Stimulated activated CD8-positive, alpha-beta memory T cell treated with anti-CD3 and anti-CD28 coated beads, Interleukin-12 subunit alpha, Interleukin-12 subunit beta, amount 100 ng/mL, for 24 hours (primary cell): ENCODE measurements around the gene DIS3L2.
"Not testable (repeated sequence)": the region's sequence is repeated elsewhere in the genome, so short reads cannot be mapped to it uniquely, and the experiment has no call there.

Experiments used
- DNase-seq: peaks from one replicate; pipeline ENCODE4 v3.0.0-alpha.2; 2020; ENCODE audit errors: extremely low read depth

Gene DIS3L2

DNA sequence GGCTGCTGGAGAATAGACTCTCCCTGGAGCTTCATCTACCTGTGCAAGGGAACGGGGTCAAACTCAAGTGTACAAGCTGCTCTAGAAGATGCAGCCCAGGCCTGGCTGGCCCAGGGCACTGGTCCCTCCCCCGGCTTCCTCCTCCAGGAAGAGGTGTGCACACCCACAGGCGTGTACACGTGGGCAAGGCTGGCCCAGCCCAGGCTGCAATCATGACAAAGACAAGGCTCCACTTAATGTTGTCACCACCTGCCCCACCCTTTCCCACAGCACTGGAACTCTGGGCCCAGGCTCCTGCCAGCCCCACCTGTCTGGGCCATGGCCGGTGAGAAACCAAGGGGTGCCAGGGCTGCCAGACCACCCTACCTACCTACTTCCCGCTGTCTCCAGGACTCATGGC is 387.4 kb downstream of the DIS3L2 start:
- DNase-seq = no peak

GRCh38 chr2:232349546-232349945 is 388.0 kb downstream of the DIS3L2 start:
- DNase-seq = no peak

DNA sequence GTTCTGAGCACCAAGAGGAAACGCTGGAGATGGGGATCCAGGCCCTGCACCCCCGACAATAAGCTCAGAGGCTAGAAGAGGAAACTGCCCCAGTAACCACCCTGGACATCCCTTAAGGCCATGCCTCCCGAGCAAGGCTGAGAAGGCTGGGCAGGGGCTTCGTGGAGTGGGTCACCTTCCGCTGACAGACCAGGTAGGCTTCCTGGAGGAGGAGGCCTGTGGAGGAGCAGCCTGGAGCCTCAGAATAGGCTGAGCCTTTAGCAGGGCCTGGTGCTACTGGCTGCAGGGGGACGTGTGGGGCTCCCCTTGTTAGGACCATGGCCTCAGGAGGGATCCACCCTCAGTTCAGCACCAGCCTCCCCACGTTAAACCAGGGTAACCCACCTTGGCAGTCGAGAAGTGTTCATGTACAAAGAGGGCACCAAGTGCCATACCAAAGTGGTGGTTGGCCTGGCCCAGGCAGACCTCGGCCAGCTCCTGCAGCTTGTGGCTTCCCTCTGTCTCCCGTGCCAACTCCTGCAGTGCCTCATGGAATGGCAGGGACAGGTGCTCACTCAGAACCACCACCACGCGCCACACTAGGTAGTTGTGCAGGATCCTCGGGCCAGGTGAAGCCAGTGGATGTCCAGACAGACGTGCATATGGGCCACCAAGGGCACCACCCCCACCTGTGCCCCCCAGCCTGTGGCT is 388.6 kb downstream of the DIS3L2 start:
- DNase-seq = no peak

DNA sequence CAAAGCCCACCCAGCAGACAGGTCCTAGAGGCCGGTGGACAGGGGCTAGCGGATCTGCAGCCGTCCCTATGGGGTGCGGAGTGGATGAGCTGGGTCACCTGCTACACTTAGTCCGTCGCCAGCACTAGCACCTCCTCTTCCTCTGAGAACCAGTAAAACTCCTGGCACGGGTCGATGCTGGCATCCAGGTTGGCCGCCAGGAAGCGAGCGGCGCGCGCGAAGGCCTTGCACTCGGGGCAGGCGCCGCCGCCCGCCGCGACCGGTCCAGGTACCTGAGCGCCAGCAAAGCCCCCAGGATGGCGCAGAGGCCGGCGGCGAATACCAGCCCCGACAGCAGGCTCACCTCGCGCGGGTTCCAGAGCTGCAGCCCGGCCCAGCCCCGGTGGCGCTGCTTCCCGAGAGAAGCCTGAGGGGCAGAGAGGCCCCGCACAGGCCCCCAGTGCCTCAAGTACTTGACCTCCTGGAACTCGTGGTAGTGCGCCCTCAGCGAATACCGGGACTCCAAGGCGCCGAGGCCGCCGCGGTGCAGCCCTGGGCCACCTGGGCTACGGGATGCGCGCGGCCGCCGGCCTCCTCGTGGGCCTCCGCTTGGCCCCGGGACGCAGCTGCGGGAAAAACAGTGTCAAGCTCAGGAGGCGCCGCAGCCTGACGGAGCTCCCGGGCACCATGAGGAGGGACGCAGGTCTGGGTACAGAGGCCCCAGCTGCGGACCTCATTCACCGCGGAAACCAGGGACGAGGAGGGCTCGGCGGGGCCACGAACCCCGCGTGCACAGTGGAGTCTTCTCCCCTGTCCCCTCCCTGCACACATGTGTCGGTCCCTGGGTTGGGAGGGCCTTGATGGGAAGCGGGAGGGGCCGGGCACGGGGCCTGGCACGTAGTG is 389.5 kb downstream of the DIS3L2 start:
- DNase-seq = no peak

DNA sequence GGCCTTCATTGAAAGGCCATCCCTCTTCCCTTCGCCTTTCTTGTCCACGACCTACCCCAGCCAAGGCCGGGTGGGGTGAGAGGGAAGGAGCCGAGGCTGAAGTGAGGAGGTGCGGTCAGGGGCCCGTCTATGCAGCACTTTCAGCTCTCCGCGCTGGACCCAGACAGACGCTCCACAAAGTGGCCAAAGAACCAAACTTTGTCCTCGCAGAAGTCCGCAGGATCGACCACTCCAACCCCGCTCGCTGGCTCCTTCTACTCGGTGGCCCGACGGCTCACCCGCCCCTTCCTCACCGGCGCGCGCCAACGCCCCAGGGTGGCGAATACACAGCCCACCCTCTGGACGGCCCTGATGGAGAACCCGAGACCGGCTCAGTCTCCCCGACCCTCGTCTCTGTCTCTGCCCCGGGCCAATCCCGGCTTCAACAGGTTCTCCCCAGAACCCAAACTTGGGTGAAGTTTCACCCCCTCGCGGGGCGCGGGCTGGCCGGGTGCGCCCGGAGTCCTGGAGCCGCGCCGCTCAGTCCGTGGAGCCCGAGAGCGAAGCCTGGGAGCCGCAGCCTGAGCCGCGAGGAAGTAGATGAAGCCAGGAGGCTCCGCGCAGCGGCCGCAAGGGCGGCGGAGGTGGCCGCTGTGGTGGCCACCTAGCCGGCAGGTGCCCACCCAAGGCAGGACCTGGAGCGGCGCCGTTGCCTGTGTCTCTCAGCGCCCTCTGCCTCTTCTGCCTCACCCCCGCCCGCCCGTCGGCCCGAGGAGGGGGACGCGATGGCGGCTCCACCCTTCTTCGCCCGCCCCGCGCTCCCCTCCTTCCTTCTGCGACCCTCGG is 390.4 kb downstream of the DIS3L2 start:
- DNase-seq = no peak

- DNase-seq = no peak
Measured at GRCh38 chr2:232352511-232353091, 391.1 kb downstream of the DIS3L2 start.

DNA sequence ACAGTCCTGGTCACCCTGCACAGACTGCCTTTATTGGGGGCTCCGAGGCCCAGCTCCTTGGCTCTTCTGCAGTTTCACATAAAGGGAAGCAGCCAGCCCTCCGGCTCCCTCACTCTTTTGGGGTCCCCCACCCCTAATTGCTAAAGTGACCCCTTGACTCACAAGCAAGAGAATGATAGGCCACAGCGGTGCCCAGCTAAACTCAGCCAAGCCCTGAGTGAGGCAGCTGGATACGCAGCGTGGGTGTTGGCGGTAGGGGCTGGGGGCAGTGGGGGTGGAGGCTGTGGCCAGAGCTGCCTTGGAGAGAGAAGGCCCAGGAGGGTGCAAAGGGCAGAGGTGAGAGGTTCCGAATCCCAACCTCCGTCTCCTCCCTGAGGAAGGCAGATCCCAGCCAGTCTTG is 391.6 kb downstream of the DIS3L2 start:
- DNase-seq = no peak

- DNase-seq = no peak
Measured at GRCh38 chr2:232353660-232354059, 392.1 kb downstream of the DIS3L2 start.

- no peak for DNase-seq
Measured at GRCh38 chr2:232354069-232354468, 392.6 kb downstream of the DIS3L2 start.

DNA sequence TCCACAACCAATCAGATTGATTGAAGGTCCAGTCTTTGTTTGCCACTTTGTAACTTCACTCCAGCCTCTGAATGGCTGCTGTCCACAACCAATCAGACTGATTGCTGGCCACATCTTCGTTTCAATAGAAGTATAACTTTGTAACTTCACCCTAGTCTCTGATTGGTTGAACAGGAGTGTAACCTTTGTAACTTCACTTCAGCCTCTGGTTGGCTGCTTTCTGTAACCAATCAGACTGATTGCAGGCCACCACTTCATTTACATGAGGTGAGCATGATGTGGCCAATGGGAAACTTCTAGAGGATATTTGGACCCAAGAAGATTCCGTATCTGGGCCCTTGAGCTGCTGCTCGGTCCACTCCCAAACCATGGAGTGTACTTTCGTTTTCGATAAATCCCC is 400.1 kb downstream of the DIS3L2 start:
- DNase-seq = no peak

- no peak for DNase-seq
Measured at GRCh38 chr2:232362174-232362900, 400.8 kb downstream of the DIS3L2 start.

DNA sequence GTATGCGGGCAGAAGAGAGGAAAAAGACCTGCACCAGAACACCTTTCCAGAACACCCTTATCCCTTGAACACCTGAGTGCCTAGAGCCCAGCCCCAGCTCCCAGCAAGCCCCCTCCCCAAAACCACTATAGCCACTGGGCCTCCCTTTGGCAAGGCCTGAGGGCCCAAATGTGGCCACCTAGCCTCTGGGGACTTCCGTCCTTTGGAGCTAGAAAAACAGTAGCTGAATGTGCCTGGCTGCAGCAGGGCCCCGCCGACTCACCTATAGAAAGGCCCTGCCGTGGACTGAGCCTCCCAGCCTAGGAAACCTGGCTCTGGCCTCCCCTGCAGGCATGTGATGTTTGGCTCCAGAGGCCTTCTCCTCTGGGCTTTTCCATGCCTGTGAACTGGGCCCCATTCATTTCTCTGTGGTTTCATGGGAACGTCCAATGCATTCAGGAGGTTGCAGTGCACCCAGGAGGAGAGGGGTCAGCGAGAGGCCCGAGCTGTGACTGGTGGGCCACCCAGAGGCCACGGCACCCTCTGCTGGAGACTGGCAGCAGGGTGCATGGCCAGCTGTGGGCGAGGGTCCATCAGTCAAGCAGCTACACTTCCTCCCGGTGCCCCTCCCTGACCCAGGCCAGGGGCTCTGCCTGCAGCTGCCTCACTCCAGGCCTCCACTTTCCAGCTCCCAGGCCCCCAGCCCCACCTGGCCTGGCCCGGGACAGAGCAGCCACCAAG is 401.7 kb downstream of the DIS3L2 start:
- not testable (repeated sequence) for DNase-seq

GRCh38 chr2:232363784-232364615 is 402.5 kb downstream of the DIS3L2 start:
- DNase-seq = no peak

GRCh38 chr2:232364806-232365594 is 403.5 kb downstream of the DIS3L2 start:
- DNase-seq = not testable (repeated sequence)

- DNase-seq = no peak
Measured at GRCh38 chr2:232365621-232366321, 404.3 kb downstream of the DIS3L2 start.

DNA sequence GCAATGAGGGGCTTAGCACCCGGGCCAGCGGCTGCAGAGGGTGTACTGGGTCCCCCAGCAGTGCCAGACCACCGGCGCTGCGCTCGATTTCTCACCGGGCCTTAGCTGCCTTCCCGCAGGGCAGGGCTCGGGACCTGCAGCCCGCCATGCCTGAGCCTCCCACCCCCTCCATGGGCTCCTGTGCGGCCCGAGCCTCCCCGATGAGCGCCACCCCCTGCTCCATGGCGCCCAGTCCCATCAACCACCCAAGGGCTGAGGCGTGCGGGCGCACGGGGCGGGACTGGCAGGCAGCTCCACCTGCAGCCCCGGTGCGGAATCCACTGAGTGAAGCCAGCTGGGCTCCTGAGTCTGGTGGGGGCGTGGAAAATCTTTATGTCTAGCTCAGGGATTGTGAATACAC is 404.9 kb downstream of the DIS3L2 start:
- not testable (repeated sequence) for DNase-seq

DNA sequence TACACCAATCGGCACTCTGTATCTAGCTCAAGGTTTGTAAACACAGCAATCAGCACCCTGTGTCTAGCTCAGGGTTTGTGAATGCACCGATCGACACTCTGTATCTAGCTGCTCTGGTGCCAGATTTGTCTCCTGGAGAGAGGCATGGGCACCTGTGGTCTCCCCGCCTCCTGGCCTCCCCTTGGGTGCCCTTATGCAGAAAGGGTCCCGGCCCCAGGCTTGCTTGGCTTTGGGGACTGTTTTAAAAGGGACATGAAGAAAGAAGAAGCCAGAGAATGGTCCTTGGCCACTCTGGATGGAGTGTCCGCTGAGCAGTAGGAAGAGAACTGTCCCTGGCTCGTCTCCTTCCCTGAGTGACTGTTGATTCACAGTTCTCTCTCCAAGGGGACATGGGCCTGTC is 405.5 kb downstream of the DIS3L2 start:
- no peak for DNase-seq

DNA sequence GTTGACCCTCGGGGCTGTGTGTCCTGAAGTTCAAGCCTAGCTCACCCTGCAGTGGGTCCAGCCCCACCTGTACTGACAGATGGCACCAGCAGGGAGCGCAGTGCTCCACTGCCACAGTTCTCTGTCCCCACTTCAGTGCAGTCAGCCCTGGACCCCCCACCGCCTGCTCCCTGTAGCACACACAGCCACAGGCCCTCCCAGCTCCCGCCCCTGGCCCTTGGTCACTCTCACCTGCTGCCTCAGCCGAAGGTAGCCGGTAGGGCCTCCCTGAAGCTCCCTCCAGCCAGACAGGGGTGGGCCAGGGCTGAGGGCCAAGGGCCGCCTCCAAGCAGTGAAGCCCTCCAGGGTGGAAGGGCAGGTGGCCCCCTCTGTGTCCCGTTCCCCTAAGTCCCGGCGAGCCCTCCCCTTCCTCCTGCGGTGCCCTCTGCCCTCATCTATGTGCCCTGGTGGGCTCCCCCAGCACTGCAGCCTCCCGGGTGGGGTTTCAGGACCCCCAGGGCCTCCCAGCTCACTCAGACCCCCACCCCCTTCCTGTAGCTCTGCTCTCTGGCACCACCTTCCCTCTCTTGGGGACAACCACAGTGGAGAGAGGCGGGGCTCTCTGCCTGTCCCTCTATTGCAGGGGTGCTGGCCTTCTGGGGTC is 406.2 kb downstream of the DIS3L2 start:
- DNase-seq = no peak
